Activated CD4-positive, alpha-beta T cell treated with anti-CD3 and anti-CD28 coated beads for 36 hours (primary cell): ENCODE data around the gene WNT3A. TPM values are rescaled to one million over a fixed set of nuclear protein-coding genes. Genes with fewer than 3 reads are reported as not detected.

ENCODE experiments used
- ATAC-seq: fragments of 200-7000 bp; cut with Tn5 transposase; one replicate; pipeline ENCODE4 v1.10.0; 2021; ENCODE audit warnings: mild to moderate bottlenecking, moderate library complexity
- CTCF ChIA-PET: fragments of 350-600 bp; sonication (Branson Sonifier 250); formaldehyde crosslinking; loops from one replicate; lab custom pipeline; 2021; ENCODE audit warnings: antibody characterized with exemption; lab: Charles Lee
- POLR2A ChIA-PET: fragments of 350-600 bp; sonication (Branson Sonifier 250); formaldehyde crosslinking; loops from one replicate; lab custom pipeline; 2021; ENCODE audit warnings: antibody characterized with exemption, inconsistent platforms; lab: Charles Lee
- DNase-seq: peaks from one replicate; pipeline ENCODE4 v3.0.0-alpha.2; 2020
- H3K27ac Mint-ChIP-seq: one replicate; pipeline ENCODE4 v1.8.0; 2021; ENCODE audit warnings: mixed read lengths
- H3K27me3 Mint-ChIP-seq: one replicate; pipeline ENCODE4 v1.8.0; 2021; ENCODE audit warnings: mixed read lengths
- H3K36me3 Mint-ChIP-seq: one replicate; pipeline ENCODE4 v1.8.0; 2021; ENCODE audit warnings: low read depth, mixed read lengths
- H3K4me1 Mint-ChIP-seq: one replicate; pipeline ENCODE4 v1.8.0; 2021; ENCODE audit warnings: mixed read lengths
- H3K4me3 Mint-ChIP-seq: one replicate; pipeline ENCODE4 v1.8.0; 2021; ENCODE audit warnings: mild to moderate bottlenecking, moderate library complexity, mixed read lengths
- H3K9me3 Mint-ChIP-seq: one replicate; pipeline ENCODE4 v1.8.0; 2021; ENCODE audit warnings: low read depth, mixed read lengths
- intact Hi-C, 2 experiments: fragments of 100-400 bp; cut with DNase I in 1 of 2; cut with micrococcal nuclease in 1 of 2; formaldehyde crosslinking; loops; one replicate each; pipeline versions ENCODE4 v1.14.2 to v1.15.1; 2022 to 2024; cut with DNase I, micrococcal nuclease
- total RNA-seq, 2 experiments: library from RNA; stranded (reverse); gene quantifications; one replicate each; pipeline ENCODE4 v1.2.3, GENCODE V29; 2021

Gene WNT3A
- total RNA-seq, 2 experiments from 2014 or later = not detected

DNA sequence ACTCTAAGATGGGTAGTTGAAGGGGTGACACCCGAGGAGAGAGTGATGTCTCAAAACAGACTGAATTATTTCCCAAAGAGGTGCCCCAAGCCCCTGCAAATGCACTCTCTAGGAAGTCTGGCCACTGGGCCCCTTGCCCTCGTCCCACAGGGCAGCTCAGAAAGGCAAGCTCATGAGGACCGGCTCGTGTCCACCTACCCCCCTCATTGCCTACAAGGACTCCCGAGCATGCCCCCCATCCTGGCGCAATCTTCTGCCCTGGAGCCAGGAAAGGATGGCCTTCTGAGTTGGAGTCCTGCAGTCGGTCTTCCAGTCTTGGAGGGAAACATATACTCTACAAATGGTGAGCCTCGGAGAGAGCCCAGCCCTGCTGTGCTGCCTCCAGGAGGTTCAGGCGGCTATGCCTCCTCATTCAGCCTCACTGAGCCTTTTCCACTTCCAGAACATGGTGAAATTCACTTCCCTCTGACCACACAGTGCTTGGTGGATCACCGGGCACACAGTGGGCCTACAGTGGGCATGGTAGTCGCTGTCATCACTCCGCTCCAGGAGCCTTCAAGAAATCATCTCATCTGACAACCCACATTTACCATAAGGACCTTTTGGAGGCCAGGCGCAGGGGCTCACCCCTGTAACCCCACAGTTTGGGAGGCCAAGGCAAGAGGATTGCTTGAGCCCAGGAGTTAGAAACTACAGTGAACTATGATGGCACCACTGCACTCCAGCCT, 5.8 kb upstream of the WNT3A start:
- POLR2A ChIA-PET = no interaction called here
- CTCF ChIA-PET = interaction anchor here (2.1 kb wide), 1 partner anchor 165 kb away, joined by 10 read pairs; the partner anchor contains the start of gene IBA57
- intact Hi-C loops = no loop called here
- Mint-ChIP-seq H3K9me3 (peaks cover 18% of the 10 kb centered on the region), H3K36me3 (no peaks in the 10 kb centered on the region), H3K27ac (no peak overlapping the region), H3K27me3 (peaks cover 29% of the 10 kb centered on the region), H3K4me1 (no peaks in the 10 kb centered on the region), H3K4me3 (no peak overlapping the region)
- DNase-seq (no peak), ATAC-seq (no peak)

DNA sequence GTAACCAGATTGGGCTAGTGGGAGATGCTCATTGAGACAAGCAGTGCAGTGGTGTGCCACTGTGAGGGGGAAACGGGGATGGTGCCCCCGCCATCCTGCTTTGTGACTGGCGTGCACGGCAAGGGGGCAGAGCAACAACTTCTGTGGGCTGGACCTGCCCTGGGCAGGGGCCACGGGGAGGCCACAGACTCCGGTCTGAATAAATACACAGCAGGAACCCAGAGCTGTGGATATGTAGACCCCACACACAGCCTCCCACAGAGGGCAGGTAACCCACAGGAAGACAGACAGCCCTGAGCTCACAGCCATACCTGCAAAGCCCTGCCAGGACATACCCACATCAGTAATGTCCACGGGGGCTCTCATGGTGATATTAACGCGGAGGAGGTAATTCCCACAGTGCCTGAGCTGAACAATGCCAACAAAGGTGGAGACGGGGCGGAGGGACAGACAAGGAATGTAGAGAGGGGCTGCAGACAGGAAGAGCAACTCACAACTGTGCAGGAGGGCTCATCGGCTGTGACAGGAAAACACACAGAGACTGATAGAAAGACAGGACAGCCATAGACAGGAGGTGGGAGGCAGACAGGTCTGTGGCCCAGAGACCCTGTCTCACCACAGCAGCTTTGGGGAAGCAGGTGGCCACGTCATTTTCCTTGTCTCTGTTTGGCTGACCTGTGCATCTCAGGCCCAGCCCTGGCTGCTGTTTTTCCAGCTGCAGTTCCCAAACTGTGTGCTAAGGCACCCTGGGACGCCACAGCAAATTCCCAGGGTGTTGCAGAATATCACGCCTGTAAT, 4.9 kb upstream of the WNT3A start:
- Mint-ChIP-seq H3K27ac (no peak overlapping the region), H3K27me3 (peaks cover 33% of the 10 kb centered on the region), H3K36me3 (no peaks in the 10 kb centered on the region), H3K4me1 (no peaks in the 10 kb centered on the region), H3K4me3 (no peak overlapping the region), H3K9me3 (peaks cover 10% of the 10 kb centered on the region)
- ChIA-PET CTCF (interaction anchor here (0.6 to 1.0 kb wide), 3 partner anchors 11 to 488 kb away, joined by 3 to 4 read pairs (median 3); no protein-coding TSS in a partner anchor), POLR2A (no interaction called here)
- DNase-seq (no peak), ATAC-seq (no peak)
- intact Hi-C loops = no loop called here

DNA sequence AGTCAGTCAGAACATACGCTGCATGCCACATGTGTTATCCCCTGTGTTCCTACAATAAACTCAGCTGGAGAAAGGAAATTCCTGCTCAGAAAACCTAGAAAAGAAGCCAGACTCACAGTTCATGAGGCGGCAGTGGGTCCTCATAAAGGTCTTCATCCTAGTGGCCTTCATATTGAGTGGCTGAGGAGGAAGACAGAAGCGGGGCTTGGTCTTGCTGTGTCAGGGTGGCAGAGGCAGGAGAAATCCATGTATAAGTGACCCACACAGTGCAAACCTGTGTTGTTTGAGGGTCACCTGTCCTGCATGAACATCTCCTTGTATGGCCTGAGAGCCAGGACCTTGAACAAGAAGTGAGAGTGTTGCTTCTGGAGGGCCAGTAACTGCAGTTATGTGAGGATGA, 4.0 kb upstream of the WNT3A start:
- CTCF ChIA-PET = interaction anchor here (0.7 to 1.0 kb wide), 3 partner anchors 71 to 1554 kb away, joined by 3 to 4 read pairs (median 4); no protein-coding TSS in a partner anchor
- POLR2A ChIA-PET = no interaction called here
- Mint-ChIP-seq H3K9me3 (peaks cover 6% of the 10 kb centered on the region), H3K4me1 (no peaks in the 10 kb centered on the region), H3K27me3 (peaks cover 39% of the 10 kb centered on the region), H3K4me3 (no peak overlapping the region), H3K27ac (no peak overlapping the region), H3K36me3 (no peaks in the 10 kb centered on the region)
- intact Hi-C loops = no loop called here
- ATAC-seq (no peak), DNase-seq (no peak)

DNA sequence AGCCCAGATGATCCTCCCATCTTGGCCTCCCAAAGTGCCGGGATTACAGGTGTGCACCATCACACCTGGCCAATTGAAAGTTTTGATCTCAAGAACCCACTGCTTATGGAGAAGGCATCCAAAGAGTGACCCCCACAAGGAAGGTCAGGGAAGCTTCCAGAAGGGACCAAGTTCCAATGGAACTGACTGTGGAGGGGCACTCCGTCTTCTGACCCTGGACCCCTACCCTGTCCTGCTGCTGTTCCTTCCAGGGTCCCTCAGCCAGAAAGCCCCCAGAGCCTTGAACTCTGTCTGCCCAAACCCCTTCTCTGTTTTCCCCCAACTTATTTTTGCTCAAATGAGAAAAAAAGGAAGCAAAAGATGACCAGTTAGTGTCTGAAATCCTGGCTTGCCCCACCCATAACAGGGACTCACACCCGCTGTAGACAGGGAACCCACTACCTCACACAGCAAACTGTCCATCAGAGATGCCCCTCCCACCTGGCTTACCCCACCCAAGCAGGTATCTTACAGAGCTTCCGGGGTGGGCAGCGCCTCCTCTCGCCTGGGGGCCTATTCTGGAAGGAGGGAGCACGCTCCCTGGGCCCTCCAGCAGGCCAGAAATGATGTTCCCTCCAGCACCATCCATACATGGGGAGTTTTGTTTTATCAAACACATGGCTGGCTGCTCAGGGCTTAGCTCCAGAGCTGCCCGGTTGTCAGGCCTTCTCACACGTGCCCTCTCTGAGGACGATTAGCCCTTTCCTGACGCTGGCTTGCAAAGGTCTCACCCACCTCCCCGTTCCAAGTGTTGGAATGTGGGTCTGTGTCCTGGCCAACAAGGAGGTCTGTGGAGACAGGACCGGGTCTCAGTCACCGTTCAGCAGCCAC, 3.1 kb upstream of the WNT3A start:
- Mint-ChIP-seq H3K27me3 (peaks cover 41% of the 10 kb centered on the region), H3K4me3 (no peak overlapping the region)
- no peak for ATAC-seq

DNA sequence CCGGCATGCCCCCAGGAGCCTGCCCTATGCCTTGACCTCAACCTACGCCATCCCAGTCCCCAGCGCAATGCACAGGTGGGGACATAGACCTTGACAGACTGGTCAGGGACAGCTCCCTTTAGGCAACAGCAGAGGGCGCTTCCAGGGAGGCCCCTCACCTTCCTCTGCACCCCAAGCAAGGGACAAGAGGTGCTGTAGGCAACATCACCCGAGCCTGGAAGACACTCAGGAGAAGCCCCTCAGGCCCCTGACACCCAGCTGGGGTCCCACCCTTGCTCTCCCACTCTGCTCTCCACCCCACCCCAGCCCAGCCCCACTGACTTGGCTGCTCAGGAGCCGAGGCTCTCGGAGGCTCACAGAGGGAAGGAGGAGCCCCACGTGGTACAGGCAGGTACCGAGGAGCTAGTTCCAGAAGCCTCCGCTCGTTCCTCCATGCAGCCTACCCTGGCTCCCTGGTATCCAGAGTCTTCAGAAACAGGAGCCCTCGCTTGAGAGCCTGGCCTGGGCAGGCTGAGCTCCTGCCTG, 2.4 kb upstream of the WNT3A start:
- no peak overlapping the region for H3K4me3 Mint-ChIP-seq
- DNase-seq = peak; percentile 43
- CTCF ChIA-PET = interaction anchor here (0.5 to 1.0 kb wide), 4 partner anchors 17 to 829 kb away, joined by 3 to 4 read pairs (median 4); no protein-coding TSS in a partner anchor

More for the DNA sequence above, 3.1 kb upstream of the WNT3A start:
- H3K9me3 Mint-ChIP-seq = peaks cover 1% of the 10 kb centered on the region
- H3K27ac Mint-ChIP-seq = no peak overlapping the region
- no peak for DNase-seq
- CTCF ChIA-PET = interaction anchor here (0.6 to 1.0 kb wide), 4 partner anchors 16 to 830 kb away, joined by 3 to 4 read pairs (median 4); no protein-coding TSS in a partner anchor
- POLR2A ChIA-PET = interaction anchor here (0.5 kb wide), 1 partner anchor 280 kb away, joined by 9 read pairs; no protein-coding TSS in a partner anchor
- peaks cover 1% of the 10 kb centered on the region for H3K4me1 Mint-ChIP-seq
- intact Hi-C loops = loop anchor here in 1 of 2 experiments (1.0 kb wide), 1 partner anchor 71 kb away; no protein-coding TSS in a partner anchor
- no peaks in the 10 kb centered on the region for H3K36me3 Mint-ChIP-seq

DNA sequence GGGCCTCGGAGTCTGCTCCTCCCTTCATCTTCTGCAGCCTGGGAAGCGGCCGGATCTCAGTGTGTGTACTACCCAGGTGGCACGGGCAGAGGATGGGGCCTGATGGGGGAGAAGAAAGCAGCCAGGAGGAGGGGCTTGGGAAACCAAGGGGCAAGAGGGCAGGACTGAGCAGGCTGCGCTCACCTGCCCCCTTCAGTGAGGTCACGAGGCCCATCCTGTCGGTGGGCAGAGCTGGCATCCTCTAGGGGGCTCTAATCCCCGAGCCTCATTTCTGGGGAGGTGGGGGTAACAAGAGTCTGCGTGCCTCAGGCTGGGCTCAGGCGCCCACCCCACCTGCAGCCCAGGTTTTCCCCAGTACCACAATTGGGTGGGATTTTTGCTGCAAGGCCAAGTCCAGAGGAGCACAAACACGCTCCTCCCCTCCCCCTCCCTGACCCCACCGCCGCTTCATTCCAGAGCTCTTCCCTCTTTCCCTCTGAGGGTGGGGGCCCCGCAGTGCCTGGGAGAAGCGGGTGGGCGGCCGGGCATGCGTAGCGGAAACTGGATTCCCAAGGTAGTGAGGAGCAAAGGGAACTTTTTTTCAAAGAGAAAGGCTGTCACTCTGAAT, 1.8 kb upstream of the WNT3A start:
- intact Hi-C loops = loop anchor here in 1 of 2 experiments (1.0 kb wide), 1 partner anchor 69 kb away; no protein-coding TSS in a partner anchor
- Mint-ChIP-seq H3K4me3 (no peak overlapping the region), H3K27me3 (peaks cover 49% of the 10 kb centered on the region), H3K27ac (no peak overlapping the region), H3K4me1 (peaks cover 2% of the 10 kb centered on the region), H3K9me3 (no peaks in the 10 kb centered on the region), H3K36me3 (no peaks in the 10 kb centered on the region)
- DNase-seq = no peak
- no peak for ATAC-seq
- CTCF ChIA-PET = interaction anchor here (0.5 to 1.0 kb wide), 2 partner anchors 17 to 209 kb away, joined by 4 read pairs; no protein-coding TSS in a partner anchor
- POLR2A ChIA-PET = no interaction called here

More for the DNA sequence above, 2.4 kb upstream of the WNT3A start:
- no peaks in the 10 kb centered on the region for H3K9me3 Mint-ChIP-seq
- intact Hi-C loops = loop anchor here in 1 of 2 experiments (1.0 kb wide), 1 partner anchor 70 kb away; no protein-coding TSS in a partner anchor
- no peaks in the 10 kb centered on the region for H3K36me3 Mint-ChIP-seq
- no peak overlapping the region for H3K27ac Mint-ChIP-seq
- ATAC-seq = peak; percentile 62
- POLR2A ChIA-PET = interaction anchor here (0.5 kb wide), 1 partner anchor 280 kb away, joined by 9 read pairs; no protein-coding TSS in a partner anchor
- H3K27me3 Mint-ChIP-seq = peaks cover 44% of the 10 kb centered on the region
- H3K4me1 Mint-ChIP-seq = peaks cover 2% of the 10 kb centered on the region

DNA sequence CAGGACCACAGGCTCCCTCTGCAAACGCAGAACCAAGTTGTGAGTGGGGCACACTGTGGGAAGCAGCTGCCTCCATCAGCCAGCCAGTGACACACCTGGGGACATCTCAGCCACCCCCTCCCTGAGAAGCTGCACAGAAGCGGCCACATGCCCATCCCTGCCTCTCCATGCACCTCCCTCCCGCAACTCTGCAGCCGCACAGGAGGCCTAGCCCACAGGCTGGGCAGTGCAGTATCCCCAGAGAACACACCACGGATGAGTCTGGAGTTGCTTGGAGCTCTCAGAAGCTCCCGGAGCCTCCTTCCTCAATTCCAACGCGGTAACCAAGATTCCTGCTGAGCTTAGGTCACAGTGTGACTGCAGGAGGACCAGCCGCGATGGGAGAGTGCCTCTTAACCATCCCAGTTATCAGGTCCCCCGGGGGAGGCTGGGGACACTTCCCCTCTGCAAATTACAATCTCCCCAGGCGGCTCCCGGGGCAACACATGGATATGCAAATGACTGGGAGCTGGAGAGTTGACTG, 1.2 kb upstream of the WNT3A start:
- Mint-ChIP-seq H3K9me3 (no peaks in the 10 kb centered on the region), H3K36me3 (no peaks in the 10 kb centered on the region), H3K4me1 (peaks cover 2% of the 10 kb centered on the region), H3K4me3 (no peak overlapping the region), H3K27ac (no peak overlapping the region), H3K27me3 (peaks cover 51% of the 10 kb centered on the region)
- ATAC-seq (no peak), DNase-seq (no peak)
- ChIA-PET POLR2A (no interaction called here), CTCF (no interaction called here)
- intact Hi-C loops = no loop called here

DNA sequence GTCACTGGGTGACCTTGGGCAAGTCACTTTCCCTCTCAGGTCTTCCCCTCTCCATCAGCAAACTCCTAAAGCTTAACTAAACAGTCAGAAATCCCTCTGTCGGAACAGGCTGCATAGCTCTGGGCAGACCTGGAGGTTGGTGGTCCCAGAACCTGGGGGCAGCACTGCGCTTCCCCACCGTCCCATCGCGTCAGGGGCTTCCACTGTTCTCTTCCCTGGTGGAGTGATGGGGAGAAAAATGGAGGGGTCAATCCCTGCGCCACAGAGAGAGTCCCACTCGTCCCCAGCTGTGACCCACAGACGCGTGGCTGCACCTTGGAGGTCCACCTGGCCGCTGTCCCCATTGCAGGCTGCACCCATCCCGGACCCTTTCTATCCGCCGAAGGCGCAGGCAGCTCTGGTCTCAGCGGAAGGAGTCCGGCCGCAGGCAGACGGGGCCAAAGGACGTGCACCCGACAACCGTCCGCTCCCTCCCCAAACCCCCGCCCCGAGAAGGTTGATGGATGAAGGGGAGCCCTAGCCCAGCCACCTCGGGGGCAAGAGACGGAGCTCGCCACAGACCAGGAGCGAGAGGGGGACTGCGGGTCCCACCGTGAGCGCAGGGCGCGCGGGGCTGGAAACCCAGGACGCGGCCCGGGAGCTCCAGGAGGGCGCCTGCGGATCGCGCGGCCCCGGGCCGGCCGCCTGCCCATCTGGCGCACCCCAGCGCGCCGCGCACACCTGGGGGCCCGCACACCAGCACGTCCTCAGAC, 588 bp upstream of the WNT3A start:
- H3K27me3 Mint-ChIP-seq = peaks cover 53% of the 10 kb centered on the region
- no peak for ATAC-seq
- intact Hi-C loops = no loop called here
- no peak overlapping the region for H3K4me3 Mint-ChIP-seq
- H3K36me3 Mint-ChIP-seq = no peaks in the 10 kb centered on the region
- CTCF ChIA-PET = interaction anchor here (1.1 kb wide), 1 partner anchor 89 kb away, joined by 3 read pairs; no protein-coding TSS in a partner anchor
- POLR2A ChIA-PET = no interaction called here
- H3K9me3 Mint-ChIP-seq = no peaks in the 10 kb centered on the region
- no peak overlapping the region for H3K27ac Mint-ChIP-seq
- no peak for DNase-seq
- peaks cover 2% of the 10 kb centered on the region for H3K4me1 Mint-ChIP-seq

DNA sequence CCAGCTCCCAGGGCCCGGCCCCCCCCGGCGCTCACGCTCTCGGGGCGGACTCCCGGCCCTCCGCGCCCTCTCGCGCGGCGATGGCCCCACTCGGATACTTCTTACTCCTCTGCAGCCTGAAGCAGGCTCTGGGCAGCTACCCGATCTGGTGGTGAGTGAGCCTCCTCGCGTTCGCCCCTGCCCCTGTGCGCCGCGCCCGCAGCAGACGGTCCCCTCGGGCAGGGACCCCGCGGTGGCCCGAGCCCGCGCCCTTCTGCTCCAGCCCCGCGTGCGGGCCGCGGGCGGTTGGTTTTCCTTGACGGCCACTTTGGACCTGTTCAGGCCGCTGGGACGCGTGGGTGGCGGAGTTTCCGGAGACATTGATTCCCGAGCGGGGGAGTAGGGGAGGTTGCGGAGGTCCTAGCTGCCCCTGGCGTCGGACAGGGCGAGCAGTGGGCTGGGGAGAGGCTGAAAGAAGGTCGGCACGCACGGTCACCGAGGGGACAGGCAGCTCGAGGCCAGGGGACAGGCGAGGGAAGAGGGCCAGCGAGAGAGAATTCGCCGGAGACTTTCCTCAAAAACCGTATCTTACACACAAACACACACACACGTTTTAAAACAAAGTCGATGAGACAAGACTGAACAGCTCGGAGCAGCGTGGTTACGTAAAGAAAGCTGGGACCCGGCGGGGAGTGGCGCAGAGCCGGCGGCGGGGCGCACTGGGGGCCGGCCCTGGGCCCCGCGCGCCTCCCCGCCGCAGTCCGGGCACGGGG, 427 bp downstream of the WNT3A start:
- DNase-seq (no peak), ATAC-seq (no peak)
- H3K27me3 Mint-ChIP-seq = peaks cover 50% of the 10 kb centered on the region
- ChIA-PET POLR2A (no interaction called here), CTCF (interaction anchor here (1.1 kb wide), 1 partner anchor 88 kb away, joined by 3 read pairs; no protein-coding TSS in a partner anchor)
- H3K27ac Mint-ChIP-seq = no peak overlapping the region
- intact Hi-C loops = no loop called here
- H3K9me3 Mint-ChIP-seq = no peaks in the 10 kb centered on the region
- no peak overlapping the region for H3K4me3 Mint-ChIP-seq
- no peaks in the 10 kb centered on the region for H3K36me3 Mint-ChIP-seq
- H3K4me1 Mint-ChIP-seq = peaks cover 2% of the 10 kb centered on the region
